AG10803 (cell line): ENCODE measurements around the gene ASB2.

Experiments used
- DNase-seq: peaks from one replicate; pipeline ENCODE4 v3.0.0; 2010; ENCODE audit warnings: low read depth
- H3K4me3 ChIP-seq: 2 replicates; pipeline ENCODE4 v1.5.1; 2011; ENCODE audit warnings: mild to moderate bottlenecking, low read length, control low read depth
- TF ChIP-seq, protein P1 (sequence below): conservative IDR thresholded peaks from 2 replicates; pipeline ENCODE4 v1.5.1; 2011; ENCODE audit warnings: mild to moderate bottlenecking, low read length, control low read depth, inconsistent platforms

ASB2 gene

DNA sequence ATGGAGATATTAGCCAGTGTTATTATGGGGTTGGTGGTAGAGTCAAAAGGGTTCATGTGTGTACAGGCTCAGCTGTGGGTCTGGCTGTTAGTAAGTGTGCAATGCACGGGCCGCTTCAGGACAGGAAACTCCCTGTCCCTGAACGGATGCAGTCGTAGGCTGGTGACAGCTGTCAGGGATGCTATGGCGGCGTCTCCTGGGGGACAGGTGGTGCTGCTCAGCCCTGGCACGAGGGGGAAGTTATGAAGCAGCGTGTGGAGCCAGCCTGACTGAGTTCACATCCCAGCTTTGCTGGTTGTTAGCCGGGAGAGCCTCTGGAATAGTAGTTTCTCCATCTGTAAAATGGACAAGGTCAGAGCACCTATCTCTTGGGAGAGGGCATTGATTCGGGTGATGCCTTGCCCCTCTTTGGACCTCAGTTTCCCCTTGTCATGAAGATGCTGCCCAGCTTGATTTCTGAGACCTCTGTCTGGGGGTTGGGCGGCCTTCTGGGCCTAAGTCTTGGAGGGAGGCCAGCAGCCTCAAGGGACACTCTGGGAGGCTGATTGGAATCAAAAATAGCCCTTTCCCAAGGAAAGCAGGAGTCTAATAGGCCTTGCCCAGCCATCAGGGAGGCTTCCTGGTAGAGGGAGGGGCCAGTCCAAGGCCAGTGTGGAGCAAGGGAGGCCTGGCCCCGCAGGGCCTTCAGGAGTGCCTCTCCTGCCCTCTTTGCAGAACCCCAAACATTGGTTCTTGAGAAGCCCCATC, 7.1 kb downstream of the ASB2 start:
- TF ChIP-seq, protein P1, sequence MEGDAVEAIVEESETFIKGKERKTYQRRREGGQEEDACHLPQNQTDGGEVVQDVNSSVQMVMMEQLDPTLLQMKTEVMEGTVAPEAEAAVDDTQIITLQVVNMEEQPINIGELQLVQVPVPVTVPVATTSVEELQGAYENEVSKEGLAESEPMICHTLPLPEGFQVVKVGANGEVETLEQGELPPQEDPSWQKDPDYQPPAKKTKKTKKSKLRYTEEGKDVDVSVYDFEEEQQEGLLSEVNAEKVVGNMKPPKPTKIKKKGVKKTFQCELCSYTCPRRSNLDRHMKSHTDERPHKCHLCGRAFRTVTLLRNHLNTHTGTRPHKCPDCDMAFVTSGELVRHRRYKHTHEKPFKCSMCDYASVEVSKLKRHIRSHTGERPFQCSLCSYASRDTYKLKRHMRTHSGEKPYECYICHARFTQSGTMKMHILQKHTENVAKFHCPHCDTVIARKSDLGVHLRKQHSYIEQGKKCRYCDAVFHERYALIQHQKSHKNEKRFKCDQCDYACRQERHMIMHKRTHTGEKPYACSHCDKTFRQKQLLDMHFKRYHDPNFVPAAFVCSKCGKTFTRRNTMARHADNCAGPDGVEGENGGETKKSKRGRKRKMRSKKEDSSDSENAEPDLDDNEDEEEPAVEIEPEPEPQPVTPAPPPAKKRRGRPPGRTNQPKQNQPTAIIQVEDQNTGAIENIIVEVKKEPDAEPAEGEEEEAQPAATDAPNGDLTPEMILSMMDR = no peak
- DNase-seq = no peak
- H3K4me3 ChIP-seq = no peak overlapping the region

DNA sequence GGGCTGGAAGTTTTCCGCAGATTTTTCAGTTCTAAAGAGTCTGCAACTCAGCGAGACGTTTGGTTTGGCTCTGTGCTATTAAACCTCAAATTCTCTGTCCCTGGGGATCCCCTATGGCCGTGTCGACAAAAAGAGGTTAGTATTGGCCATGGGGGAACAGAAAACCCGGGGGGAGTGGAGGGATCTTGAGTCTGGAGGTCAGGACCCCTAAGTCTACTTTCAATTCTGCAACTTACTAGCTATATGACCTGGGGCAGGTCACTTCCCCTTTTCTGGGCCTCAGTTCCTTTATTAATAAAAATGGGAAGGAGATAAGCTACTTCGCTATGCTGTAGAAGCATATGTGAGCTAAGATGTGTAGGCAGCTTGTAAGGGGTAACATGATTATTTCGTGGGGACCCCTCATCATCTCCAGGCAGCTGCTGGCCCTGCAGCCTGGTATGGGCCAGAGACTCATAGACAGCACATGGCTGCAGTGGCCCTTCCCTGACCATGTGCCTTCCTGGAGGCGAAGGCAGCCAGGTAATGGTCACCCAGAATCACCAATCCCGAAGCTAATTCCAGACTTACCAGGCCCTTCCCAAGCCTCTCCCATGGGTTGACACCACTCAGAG, 8.6 kb downstream of the ASB2 start:
- no peak for DNase-seq
- H3K4me3 ChIP-seq = no peak overlapping the region
- TF ChIP-seq, protein P1 = no peak

DNA sequence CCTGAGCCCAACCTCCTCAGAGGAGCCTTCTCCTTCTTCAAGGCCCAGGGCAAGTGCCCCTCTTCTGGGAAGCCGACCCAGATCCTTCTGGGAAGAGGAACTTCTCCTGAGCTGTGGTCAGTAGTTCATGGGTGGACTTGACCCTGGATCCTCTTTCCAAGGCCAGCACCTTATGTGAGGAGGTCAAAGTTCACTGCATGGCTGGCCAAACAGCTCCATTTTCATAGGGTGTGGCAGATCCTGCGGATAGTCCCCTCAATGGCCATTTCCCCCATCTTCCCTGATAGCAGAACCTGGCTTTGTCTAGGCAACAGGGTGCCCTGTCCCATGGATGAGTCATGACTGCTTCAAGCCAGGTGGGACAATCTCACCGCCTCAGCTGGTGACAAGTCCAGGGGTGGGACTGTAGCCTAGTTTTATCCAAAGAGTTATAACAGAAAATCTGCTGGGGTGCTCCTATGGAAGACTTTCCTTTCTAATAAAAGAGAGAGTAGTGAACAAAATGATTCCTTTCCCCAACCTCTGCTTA, 10.4 kb downstream of the ASB2 start:
- DNase-seq = no peak
- TF ChIP-seq, protein P1 = no peak

DNA sequence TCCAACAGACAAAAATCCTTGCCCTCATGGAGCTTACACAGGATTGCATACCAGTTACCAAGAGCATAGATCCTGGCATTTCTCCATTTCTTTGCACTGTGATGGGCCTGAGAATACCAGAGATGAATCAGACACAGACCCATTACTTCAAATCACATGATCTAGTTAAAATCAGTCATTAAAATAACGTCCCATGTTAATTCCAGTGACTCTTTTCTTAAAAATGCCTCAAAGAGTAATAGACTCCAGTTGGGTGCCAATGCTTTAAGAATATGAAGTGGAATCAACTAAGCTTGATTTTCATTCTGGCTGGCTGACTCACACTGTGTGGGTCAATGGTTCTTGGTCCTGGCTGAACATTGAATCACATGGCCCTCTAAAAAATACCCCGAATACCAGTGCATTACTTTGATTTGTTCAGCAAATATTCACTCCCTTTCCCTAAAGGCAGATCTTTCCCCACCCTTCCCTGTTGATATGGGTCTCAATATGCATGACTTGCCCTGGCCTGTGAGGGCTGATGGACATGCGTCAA, 11.0 kb downstream of the ASB2 start:
- TF ChIP-seq, protein P1 = no peak
- no peak overlapping the region for H3K4me3 ChIP-seq
- DNase-seq = peak; percentile 94

More for the DNA sequence above, 10.4 kb downstream of the ASB2 start:
- no peak overlapping the region for H3K4me3 ChIP-seq

DNA sequence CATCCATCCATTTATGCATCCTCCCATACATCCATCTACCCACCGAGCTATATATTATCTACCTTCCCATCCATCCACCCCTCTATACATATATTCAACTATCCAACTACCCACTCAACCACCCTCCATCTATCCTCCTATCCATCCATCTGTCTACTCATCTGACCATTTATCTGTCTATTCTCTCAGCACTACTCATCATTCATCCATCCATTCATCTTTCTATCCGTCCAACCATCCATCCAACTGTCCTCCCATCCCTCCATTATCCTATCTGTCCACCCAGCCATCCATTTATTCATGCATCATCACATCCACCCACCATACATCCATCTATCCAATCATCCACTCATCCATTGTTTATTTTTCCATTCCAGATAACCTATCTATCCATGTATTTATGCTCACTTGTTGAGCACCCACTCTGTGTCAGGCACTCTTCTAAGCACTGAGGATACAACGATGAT, 11.5 kb downstream of the ASB2 start:
- DNase-seq = no peak
- TF ChIP-seq, protein P1 = no peak
- H3K4me3 ChIP-seq = no peak overlapping the region

DNA sequence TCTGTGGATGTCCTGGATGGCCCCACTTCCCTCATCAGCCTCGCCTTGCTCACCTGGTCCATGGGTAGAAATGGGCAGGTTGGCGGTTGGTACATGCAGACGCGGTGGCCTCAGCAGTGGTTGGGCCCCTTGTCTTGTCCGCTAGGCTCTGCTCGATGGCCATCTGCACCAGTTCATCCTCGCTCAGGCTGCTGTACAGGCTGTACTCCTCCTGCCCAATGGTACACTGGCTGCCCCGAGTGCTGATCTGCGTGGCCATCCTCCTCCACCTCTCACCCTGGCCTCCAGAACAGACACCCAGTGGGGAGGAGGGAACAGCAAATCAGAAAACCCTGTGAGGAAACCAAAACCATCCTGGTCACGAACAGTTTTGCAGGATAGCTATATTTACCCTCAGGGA, 12.1 kb downstream of the ASB2 start:
- TF ChIP-seq, protein P1 = no peak
- DNase-seq = no peak
- no peak overlapping the region for H3K4me3 ChIP-seq
